ENCODE data around the gene SPDYE1.
A peak's percentile ranks its signal among the peaks of the same experiment; 100 is the strongest.
"Not testable (repeated sequence)": the region's sequence is repeated elsewhere in the genome, so short reads cannot be mapped to it uniquely, and the experiment has no call there.

The SPDYE1 gene

DNA sequence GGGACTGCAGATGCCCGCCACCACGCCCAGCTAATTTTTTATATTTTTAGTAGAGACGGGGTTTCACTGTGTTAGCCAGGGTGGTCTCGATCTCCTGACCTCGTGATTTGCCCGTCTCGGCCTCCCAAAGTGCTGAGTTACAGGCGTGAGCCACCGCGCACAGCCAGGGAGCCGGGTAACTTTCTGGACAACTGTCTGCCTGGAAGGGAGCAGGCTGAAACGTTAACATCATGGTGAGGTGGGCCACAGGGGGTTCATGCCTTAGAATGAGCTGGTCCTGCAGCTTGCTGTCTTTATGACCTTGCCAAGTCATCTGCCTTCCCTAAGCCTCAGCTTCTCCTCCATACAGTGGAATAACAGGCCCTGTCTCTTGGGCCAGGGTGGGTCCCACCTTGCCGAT lies 33.6 kb downstream of the SPDYE1 start:
- H3K9me3 Mint-ChIP-seq, ATAC-seq, H3K4me1 Mint-ChIP-seq, H3K36me3 Mint-ChIP-seq, H3K27me3 Mint-ChIP-seq, H3K4me3 Mint-ChIP-seq, H3K27ac Mint-ChIP-seq: not testable (repeated sequence)

DNA sequence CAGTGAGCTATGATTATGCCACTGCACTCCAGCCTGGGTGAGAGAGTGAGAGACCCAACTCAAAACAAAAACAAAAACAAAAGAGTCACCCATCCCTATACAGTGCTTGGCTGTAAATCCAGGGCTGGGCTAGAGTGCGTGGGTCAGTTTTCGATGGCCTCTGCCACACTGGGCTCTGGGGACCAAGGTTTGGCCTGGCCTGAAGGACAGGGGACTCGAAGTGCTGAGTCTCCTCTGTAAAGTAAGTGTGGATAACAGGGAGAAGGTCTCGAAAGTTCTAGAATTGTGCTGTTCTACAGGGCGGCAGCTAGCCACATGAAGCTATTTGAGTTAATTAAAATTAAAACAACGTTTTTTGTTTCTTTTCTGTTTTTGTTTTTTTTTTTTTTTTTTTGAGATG lies 34.3 kb downstream of the SPDYE1 start:
- H3K9me3 Mint-ChIP-seq, H3K27me3 Mint-ChIP-seq, H3K4me1 Mint-ChIP-seq, H3K36me3 Mint-ChIP-seq, H3K27ac Mint-ChIP-seq, ATAC-seq, H3K4me3 Mint-ChIP-seq: not testable (repeated sequence)

DNA sequence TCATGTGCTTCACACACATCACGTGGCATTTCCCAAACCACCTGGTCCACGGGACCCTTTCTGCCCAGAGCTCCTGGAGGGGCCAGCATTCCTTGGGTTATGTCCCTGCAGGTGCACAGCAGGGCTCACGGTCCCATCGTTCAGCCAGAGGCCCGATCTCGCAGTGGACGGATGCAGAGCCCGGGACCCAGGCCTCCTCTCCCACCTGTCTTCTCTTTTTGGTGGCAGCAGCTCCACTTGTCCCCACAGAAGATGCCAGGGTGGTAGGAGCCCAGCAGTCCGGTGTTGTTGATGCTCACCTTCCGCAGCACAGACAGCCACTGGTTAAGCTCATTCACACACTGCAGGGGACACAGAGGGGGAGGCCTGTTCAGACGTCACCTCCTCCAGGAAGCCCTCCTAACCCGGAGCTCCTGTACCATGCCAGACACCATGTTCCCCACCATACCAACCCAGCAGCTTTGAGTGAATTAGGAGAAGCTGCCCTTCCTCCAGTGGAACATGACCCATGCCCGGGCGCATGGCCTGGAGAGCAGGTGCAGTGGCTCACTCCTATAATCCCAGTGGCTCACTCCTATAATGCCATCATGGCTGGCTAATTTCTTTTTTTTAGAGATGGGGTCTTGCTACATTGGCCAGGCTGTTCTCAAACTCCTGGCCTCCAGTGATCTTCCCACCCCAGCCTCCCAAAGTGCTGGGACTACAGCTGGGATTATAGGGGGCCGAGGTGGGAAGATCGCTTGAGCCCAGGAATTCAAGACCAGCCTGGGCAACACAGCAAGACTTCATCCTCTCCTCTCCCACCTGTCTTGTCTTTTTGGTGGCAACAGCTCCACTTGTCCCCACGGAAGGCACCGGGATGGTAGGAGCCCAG lies 36.5 kb downstream of the SPDYE1 start:
- H3K4me1 Mint-ChIP-seq, H3K36me3 Mint-ChIP-seq, ATAC-seq, H3K4me3 Mint-ChIP-seq, H3K27ac Mint-ChIP-seq, H3K27me3 Mint-ChIP-seq, H3K9me3 Mint-ChIP-seq: not testable (repeated sequence)

DNA sequence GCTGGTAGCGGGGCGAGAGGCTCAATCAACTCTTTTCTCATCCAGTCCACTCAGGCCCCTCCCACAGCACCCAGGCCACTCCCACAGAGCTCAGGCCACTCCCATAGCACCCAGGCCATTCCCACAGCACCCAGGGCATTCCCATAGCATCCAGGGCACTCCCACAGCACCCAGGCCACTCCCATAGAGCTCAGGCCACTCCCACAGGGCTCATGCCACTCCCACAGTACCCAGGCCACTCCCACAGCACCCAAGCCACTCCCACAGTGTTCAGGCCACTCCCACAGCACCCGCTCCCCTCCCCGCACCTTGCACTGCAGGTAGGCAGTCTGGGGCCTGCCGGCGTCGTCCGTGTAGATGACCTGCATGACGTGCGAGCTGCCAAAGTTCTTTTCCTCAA lies 38.7 kb downstream of the SPDYE1 start:
- not testable (repeated sequence) for H3K9me3 Mint-ChIP-seq, H3K36me3 Mint-ChIP-seq, ATAC-seq, H3K4me1 Mint-ChIP-seq, H3K4me3 Mint-ChIP-seq, H3K27ac Mint-ChIP-seq, H3K27me3 Mint-ChIP-seq

DNA sequence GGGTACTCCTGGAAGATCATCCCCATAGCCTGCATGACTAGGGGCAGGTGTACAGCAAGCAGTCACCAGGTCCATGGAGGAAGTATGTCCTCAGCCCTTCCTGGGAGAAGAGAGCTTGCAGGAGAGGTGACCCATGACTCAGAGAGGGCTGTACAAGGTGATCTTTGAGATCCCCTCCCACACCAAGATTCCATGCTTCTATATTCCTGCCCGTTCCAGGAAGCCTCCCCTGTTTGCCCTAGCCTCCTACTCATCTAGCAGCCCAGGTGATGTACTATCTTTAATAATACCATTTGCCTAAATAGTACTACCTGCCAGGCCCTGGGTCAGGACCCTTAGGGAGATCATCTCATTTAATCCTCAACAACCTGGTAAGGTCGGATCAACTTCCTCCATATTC lies 40.3 kb downstream of the SPDYE1 start:
- H3K27ac Mint-ChIP-seq, H3K27me3 Mint-ChIP-seq, H3K4me3 Mint-ChIP-seq, ATAC-seq, H3K9me3 Mint-ChIP-seq, H3K36me3 Mint-ChIP-seq, H3K4me1 Mint-ChIP-seq: not testable (repeated sequence)

DNA sequence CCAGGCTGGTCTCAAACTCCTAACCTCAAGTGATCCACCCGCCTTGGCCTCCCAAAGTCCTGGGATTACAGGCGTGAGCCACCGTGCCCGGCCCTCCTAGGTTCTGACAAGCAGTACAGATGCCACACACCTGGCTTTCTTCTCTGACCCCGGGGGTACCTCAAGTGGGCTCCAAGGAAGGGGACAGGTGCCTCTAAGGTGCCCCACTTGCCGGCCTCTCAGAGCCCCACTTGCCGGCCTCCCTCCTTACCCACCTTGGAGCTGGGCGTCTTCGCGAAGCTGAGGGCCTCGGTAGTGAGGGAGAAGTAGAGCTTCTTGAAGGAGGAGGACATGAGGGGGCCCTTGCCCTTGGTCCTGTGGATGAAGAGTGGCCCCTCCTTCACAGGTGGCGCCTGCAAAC lies 40.9 kb downstream of the SPDYE1 start:
- not testable (repeated sequence) for H3K9me3 Mint-ChIP-seq, H3K27me3 Mint-ChIP-seq, H3K4me1 Mint-ChIP-seq, ATAC-seq, H3K4me3 Mint-ChIP-seq, H3K27ac Mint-ChIP-seq, H3K36me3 Mint-ChIP-seq

DNA sequence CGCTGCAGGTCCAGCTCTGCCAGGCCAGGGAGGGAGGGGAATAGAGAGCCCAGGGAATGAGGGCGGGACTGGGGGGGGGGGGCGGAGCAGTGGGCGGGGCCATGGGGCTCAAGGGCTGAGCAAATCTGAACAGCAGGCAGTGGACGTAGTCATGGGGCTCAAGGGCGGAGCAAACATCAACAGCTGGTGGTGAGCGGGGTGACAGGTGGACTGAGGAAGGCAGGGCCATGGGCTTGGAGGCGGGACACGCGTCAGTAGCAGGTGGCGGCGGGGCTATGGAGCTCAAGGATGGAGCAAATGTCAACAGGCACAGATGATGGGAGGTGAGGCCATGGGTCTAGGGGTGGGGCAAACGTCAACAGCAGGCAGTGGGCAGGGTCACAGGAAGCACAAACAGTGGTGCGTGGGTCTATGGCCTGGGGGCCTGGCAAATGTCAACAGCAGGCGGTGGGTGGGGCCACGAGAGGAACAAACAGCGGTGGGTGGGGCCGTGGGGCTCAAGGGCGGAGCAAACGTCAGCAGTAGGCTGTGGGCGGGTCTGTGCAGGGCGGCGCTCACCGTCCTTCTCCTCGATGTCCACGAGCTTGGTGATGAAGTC lies 41.4 kb downstream of the SPDYE1 start:
- H3K27ac Mint-ChIP-seq, H3K9me3 Mint-ChIP-seq, H3K36me3 Mint-ChIP-seq, H3K27me3 Mint-ChIP-seq: not testable (repeated sequence)
- H3K4me1 Mint-ChIP-seq = peaks cover 15% of the 10 kb centered on the region
- peak; percentile 89 for ATAC-seq
- H3K4me3 Mint-ChIP-seq = peak overlapping the region; percentile 60

DNA sequence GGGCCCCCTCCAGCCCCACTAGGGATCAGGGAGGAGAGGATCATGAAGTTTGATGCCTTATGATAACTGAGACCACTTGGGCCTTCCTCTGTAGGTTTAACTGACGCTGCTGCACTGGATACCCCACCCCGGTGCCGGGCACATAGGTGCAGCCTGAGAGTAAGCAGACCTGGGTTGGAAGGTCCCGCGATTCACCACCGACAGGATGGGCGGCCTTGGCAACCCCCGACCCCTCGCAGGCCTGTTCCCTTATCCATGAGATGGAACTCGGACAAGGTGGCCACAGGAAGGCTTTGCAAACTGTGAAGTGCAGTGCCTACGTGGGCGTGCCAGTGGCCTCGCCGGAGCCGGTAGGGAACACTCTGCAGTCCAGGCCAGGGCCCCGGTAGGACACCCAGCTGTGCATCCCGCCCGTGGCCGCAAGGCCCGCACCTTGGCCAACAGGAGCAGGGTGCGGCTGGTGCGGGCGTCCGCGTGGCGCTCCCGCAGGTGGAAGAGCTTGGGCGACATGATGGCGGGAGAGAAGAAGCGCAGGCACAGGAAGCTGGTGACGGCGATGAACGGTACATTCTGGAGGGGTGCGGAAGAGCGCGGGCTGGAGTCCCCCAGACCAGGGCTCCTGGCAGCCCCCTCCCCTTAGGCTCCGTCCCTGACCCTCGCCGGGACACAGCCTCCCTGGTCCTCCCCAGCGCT lies 42.2 kb downstream of the SPDYE1 start:
- ATAC-seq = peak; percentile 22
- Mint-ChIP-seq H3K27ac (peak overlapping the region; percentile 90), H3K4me3 (peak overlapping the region; percentile 85), H3K4me1 (peaks cover 16% of the 10 kb centered on the region)
- H3K9me3 Mint-ChIP-seq, H3K27me3 Mint-ChIP-seq, H3K36me3 Mint-ChIP-seq: not testable (repeated sequence)

DNA sequence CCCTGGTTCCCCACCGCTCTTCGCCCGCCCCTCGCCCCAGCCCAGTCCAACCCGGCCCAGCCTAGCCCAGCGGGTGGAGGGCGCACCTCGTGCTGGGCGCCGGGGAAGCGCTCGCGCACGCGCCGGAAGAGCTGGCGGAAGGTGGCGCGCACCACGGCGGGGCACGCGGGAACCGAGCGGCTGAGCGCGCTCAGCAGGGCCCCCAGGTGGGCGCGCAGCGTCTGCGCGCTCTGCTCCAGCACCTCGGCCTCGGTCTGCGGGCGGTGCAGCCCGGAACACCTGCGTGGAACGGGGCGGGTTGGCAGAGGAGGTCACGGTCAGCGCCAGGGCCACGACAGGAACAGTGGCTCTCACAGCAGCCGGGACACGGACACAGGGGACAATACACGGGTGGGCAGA lies 42.8 kb downstream of the SPDYE1 start:
- peak overlapping the region; percentile 85 for H3K4me3 Mint-ChIP-seq
- peak; percentile 74 for ATAC-seq
- H3K36me3 Mint-ChIP-seq, H3K9me3 Mint-ChIP-seq, H3K27me3 Mint-ChIP-seq: not testable (repeated sequence)
- peak overlapping the region; percentile 90 for H3K27ac Mint-ChIP-seq
- peaks cover 19% of the 10 kb centered on the region for H3K4me1 Mint-ChIP-seq

DNA sequence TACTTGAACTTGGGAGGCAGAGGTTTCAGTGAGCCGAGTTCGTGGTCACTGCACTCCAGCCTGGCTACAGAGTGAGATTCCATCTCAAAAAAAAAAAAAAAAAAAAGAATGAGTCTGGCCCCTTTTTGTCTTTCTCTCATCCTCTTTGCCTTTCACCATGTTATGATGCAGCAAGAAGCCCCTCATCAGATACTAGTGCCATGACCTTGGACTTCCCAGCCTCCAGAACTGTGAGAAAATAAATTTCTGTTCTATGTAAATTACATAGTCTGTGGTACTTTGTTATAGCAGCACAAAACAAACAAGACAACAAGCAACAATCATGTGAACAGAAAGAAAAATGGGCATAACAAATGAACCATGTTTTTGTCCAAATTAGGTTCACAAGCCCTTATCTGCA lies 44.5 kb downstream of the SPDYE1 start:
- H3K27ac Mint-ChIP-seq = no peak overlapping the region
- H3K9me3 Mint-ChIP-seq = no peaks in the 10 kb centered on the region
- no peak for ATAC-seq
- peaks cover 18% of the 10 kb centered on the region for H3K36me3 Mint-ChIP-seq
- no peaks in the 10 kb centered on the region for H3K27me3 Mint-ChIP-seq
- peaks cover 37% of the 10 kb centered on the region for H3K4me1 Mint-ChIP-seq
- no peak overlapping the region for H3K4me3 Mint-ChIP-seq

DNA sequence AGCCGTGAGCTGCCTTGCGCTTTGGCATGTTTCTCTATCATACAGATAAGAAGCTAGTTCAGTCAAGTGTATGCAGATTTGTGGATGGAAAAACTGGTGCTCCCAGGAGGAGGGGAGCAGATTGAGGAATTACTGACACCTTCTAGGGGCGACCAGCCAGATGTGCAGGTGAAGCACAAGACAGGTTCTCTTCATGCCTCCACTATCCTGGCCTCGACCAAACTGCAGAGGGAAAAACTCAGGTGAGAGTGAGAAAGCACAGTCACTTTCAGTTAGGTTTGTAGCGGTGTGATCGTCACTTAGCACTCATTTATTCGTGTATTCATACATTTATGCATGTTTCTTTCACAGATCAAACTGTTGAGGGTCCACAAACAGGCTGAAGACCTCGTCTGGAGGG lies 46.2 kb downstream of the SPDYE1 start:
- no peak for ATAC-seq
- Mint-ChIP-seq H3K27ac (peak overlapping the region; percentile 94), H3K4me3 (peak overlapping the region; percentile 91), H3K36me3 (peaks cover 30% of the 10 kb centered on the region), H3K4me1 (peaks cover 52% of the 10 kb centered on the region), H3K27me3 (no peaks in the 10 kb centered on the region), H3K9me3 (no peaks in the 10 kb centered on the region)

DNA sequence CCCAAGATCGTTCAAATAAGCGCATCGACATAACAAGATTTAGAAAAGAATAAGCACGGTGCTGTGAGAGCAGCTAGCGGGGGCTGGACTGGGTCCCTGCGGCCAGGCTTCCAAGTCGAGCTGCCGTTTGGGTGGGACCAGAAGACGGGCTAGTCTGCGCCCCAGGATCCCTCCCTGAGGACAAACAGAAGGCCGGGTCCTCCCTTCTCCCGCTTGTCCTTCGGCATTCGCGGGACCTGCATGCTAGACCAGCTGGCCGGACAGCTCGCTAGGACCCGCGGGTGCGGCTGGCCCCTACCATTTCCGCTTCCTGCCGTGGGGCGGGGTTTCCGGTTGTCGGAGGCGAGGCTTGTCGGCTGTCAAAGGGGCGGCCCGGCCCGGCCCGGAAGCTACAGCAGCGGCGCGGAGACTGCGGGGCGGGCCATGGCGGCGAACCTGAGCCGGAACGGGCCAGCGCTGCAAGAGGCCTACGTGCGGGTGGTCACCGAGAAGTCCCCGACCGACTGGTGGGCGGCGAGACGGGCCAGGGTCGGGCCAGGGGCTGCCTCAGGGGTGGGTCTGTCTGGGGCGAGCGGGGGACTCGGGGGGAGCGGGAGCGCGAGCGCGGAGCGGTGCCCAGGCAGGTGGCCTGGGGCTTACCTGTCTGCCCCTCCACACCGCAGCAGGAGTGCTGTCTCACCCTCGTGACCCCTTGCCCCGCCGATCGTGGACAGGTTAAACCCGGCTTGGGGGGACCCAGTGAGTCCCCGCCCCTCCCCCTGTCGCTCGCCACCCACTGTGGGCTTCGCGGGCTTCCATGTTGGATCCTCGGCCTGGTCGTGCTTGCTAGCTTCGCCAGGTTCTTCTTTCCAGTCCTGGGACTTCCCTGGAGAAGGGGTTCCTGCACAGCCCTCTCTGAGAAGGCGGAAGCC lies 46.9 kb downstream of the SPDYE1 start, which contains the start of gene DBNL:
Gene DBNL, plus strand, starts transcription at position 388 of the 911 bp plus-strand sequence. Its CDS starts 36 bp downstream, at position 424.
- Mint-ChIP-seq H3K27ac (peak within 1 kb of the TSS; percentile 94), H3K9me3 (no peaks in the 10 kb centered on the region), H3K27me3 (no peaks in the 10 kb centered on the region), H3K36me3 (peaks cover 30% of the 10 kb centered on the region), H3K4me3 (peak within 1 kb of the TSS; percentile 91), H3K4me1 (peaks cover 59% of the 10 kb centered on the region)
- peak; percentile 79 for ATAC-seq

DNA sequence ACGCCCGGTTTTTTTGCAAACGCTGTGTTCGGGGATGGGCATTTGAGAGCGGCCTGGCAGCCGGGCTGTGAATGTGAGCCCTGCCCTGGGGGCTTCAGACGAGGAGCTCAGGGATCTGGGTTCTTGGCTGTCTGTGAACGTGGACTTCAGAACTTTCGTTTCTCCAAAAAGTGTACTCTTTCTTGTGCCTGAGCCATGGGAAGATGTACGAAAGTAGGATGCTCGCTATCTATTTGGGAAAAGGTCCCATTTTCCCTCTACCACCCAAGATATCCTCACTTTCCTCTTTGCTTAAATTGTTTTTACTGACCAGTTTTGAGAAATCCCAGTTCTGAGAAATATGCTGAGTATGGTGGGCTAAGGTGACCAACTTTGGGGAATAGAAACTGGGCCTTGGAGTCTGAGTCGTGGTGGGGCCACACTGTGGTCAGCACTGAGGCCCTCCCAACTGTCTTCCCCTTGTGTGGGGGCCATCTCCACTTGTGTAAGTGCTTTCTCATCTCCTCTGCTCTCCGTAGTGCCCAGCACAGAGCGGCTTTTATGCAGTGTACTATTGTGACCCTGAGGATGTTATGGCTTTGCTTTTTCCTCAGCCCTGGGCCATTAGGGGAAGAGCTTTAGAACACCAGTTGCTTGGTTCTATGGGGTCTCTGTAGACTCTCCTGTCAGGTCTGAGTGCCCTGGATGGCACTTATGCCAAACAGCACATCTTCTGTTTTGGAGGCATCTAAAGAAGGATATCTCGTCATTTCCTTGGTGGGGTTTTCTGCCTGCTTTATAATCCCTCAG lies 47.7 kb downstream of the SPDYE1 start:
- ATAC-seq = peak; percentile 4
- Mint-ChIP-seq H3K27me3 (no peaks in the 10 kb centered on the region), H3K36me3 (peaks cover 38% of the 10 kb centered on the region), H3K4me1 (peaks cover 66% of the 10 kb centered on the region), H3K9me3 (no peaks in the 10 kb centered on the region), H3K4me3 (peak overlapping the region; percentile 91), H3K27ac (peak overlapping the region; percentile 94)

DNA sequence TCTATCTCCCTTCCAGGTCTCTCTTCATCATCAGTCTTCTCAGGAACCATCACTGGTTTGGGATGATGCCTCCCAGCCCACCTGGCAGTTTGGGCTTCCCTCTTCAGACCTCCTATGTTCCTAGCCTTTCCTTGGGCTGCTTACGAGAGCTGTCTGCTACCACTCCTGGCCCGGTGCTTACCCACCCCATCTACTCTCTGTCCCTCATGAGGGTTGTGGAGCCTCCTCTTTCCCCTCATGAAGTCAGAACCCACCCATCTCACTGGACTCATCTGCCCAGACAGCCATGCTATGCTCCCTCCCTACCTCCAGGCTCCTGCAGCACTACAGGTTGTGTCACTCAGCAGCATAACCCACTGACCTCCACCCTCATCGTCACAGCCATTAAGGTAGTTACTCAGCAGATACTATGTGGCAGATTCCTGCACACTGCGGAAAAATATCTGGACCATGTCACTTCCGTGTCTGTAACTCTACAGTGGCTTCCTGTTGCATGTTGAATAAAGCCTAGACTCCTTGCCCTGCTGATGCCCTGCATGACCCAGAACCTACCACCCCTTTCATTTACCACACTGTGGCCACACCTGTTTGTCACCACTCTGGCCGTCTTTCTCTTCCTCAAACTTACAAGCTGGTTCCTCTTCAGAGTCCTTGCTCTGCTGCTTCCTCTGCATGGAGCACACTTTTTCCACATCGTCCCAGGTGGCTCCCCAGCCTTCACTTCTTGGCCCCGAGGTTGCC lies 48.8 kb downstream of the SPDYE1 start:
- H3K4me1 Mint-ChIP-seq = peaks cover 69% of the 10 kb centered on the region

More for the DNA sequence above, 48.8 kb downstream of the SPDYE1 start:
- Mint-ChIP-seq H3K9me3 (no peaks in the 10 kb centered on the region), H3K4me3 (peak overlapping the region; percentile 91), H3K27me3 (no peaks in the 10 kb centered on the region), H3K36me3 (peaks cover 49% of the 10 kb centered on the region), H3K27ac (peak overlapping the region; percentile 94)
- peak; percentile 96 for ATAC-seq

All from stimulated activated memory B cell treated with anti-CD40 and anti-IgM and Interleukin-4, amounts not matched to agents 10 μg/mL and 1 μg/mL and 100 μg/mL, for 72 hours (primary cell).